ENCODE results near the gene C14orf132.

Gene C14orf132

DNA sequence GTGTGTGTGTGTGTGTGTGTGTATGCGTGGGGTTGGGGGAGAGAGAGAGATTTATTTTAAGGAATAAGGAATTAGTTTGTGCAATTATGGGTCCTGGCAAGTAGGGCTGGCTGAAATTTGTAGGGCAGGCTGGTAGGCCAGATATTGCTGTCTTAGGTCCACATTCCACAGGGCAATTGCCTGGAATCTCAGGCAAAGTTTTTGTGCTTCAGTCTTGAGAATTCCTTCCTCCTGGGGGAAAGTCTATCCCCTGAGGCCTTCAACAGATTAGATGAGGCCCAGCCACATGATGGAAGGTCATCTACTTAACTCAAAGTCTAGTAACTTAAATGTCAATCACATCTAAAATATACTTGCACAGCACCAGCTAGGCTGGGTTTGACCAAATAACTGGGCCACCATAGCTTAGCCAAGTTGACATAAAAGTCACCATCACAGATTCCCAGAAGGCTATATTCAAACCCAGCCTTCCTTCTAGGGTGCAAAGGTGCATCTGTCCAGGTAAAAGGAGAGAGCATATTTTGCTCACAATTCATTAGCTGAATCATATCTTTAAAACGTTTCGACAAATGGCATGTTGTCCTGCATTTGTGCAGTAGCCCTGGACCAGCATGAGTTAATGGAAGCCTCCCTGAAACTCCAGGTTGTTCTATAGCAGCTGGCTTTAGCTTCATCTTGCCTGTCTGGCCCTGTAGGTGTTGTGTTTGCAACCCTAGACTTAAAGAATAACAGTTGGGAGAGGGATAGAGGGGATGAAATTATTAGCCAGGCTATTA lies 63.1 kb downstream of the C14orf132 start:
- DNase-seq: no peak

DNA sequence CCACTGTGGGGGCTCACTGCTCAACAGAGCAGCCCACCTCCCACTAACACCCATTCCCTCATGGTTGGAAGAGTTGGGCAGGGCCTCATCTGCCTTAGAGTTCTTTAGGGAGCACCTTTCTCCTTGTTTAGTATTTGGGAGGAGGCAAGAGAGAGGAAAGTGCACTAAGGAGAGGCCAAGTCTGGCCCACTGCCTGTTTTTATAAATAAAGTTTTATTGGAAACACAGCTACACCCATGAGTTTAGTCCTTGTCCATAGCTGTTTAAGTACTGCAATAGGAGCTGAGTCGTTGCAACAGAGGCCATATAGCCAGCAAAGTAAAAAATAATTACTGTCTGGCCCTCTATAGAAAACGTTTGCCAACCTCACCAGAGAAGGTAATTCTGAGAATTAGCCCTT lies 63.9 kb downstream of the C14orf132 start:
- no peak for DNase-seq

- DNase-seq: no peak
These were observed 64.6 kb downstream of the C14orf132 start for GRCh38 chr14:96103560-96104460.

- DNase-seq: no peak
These were observed 65.4 kb downstream of the C14orf132 start for GRCh38 chr14:96104469-96105057.

- DNase-seq: no peak
These were observed 66.1 kb downstream of the C14orf132 start for GRCh38 chr14:96105089-96105925.

- no peak for DNase-seq
These were observed 66.8 kb downstream of the C14orf132 start for GRCh38 chr14:96105926-96106441.

- DNase-seq: no peak
These were observed 67.7 kb downstream of the C14orf132 start for GRCh38 chr14:96106891-96107290.

DNA sequence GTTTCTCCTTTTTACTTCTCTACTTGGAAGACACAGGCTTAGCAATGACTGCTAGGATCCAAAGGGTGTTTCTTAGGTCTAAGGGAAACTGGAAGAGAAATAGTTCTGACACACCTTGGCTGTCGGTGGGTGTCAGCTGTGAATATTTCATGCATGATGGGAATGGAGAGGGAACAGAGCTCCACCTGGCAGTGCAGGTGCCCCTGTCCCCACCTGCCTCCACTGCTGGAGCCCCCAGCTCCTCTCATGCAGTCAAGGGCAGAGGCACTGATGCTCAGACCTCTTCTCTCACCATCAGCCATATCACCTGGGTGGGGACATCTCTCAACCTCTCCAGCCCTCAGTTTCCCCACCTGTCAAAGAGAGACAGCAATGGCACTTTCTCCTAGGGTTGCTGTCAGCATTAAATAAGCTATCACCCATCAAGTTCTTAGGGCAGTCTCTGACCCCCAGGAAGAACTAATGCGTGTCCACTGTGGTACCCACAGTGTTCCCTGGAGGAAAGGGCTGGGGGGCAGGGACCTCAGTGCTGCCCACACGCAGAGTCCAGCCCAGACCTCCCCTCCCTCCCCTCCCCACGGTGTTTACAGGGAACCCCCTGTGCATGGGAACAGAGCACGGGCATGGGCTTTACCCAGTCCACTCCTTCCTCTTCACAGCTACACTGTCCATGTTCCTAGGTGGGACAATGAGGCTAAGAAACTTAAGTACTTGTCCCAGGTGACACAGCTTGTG lies 69.1 kb downstream of the C14orf132 start:
- DNase-seq: no peak

GRCh38 chr14:96108911-96109310 lies 69.7 kb downstream of the C14orf132 start:
- no peak for DNase-seq

DNA sequence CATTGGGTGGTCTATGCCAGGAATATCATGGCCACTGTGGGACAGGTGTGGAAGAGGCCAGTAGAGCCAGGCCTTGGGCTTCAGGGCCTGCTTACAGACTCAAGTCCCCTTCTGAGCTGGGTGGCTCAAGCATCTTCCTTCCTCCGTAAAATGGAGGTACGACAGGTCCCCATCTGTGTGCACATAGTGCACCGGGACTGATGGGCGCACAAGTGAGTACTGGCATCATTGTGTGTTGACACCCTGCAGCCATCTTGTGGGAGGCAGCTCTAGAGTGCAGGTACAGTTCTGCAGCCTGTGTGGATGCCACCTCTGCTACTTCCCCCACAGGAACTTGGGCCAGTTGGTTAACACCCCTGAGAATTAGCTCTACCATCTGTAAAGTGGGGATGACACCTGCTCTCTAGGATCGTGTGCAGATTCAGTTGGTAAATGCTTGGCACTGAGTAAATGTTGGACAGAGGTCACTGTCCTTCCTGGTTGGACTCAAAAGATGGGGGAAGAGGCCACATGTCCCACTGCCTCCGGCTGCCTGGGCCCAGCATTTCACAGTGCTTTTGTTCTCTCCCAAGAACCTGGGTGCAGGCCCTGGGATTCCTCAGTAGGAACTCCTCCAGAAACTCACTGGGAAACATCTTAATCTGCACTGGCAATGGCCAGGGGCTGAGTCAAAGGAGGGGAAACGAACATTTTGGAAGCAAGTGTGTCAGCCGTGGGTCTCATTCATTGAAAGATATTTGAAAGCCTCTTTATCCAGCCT lies 70.6 kb downstream of the C14orf132 start:
- DNase-seq: no peak

- DNase-seq: no peak
These were observed 72.9 kb downstream of the C14orf132 start for GRCh38 chr14:96112032-96112431.

DNA sequence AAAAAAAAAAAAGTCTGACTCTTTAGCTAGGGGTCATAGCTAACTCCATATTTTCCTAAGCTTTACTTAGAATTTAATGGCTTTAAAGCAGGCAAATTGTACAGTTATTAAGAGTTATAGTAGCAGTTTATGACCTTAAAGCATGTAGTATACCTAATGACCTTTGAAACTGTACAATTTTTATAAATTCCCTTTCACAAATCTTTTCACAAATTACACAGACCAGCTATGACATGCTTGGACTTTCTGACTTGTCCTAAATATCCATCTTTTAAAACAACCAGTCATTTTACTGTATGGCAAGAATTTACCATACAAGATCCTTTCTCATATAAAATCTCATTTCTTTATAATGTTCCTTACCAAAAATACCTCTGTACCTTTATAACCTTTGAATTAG lies 74.8 kb downstream of the C14orf132 start:
- no peak for DNase-seq

GRCh38 chr14:96117101-96117897 lies 78.1 kb downstream of the C14orf132 start:
- DNase-seq: no peak

- DNase-seq: no peak
These were observed 78.8 kb downstream of the C14orf132 start for GRCh38 chr14:96117960-96118359.

GRCh38 chr14:96118391-96118790 lies 79.2 kb downstream of the C14orf132 start:
- DNase-seq: no peak

DNA sequence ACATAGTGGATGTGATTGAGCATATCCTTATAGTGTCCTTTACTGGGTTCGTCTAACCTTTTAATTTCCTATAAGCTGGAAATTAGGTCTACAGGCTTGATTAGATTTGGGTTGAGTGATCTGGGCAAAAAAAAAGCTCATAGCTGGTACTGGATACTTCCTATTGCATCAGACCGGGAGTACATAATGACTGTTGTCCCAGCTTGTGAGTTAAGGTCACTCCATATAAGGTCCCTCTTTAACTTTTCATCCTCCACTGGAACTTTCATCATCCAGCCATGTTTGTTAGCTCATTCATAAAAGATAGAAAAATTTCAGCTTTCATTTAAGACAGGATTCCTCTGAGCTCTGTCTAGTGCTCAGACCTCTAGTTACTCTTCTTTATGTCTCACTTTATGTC lies 80.8 kb downstream of the C14orf132 start:
- no peak for DNase-seq

GRCh38 chr14:96120392-96120791 lies 81.2 kb downstream of the C14orf132 start:
- DNase-seq: no peak

DNA sequence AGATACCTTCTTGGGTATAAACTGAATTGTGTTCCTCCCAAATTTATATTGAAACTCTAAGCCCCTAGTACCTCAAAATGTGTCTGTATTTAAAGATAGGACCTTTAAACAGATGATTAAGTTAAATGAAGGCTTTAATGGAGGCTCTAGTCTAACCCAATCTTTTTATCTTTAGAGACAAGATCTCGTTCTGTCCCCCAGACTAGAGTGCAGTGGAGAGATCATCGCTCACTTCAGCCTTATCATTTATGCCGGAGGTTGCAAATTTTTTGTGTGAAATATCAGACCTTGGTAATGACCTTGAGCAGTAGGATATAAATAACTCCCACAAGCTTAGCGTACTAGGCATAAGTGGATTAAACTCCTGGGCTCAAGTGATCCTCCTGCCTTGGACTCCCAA lies 81.8 kb downstream of the C14orf132 start:
- no peak for DNase-seq

DNA sequence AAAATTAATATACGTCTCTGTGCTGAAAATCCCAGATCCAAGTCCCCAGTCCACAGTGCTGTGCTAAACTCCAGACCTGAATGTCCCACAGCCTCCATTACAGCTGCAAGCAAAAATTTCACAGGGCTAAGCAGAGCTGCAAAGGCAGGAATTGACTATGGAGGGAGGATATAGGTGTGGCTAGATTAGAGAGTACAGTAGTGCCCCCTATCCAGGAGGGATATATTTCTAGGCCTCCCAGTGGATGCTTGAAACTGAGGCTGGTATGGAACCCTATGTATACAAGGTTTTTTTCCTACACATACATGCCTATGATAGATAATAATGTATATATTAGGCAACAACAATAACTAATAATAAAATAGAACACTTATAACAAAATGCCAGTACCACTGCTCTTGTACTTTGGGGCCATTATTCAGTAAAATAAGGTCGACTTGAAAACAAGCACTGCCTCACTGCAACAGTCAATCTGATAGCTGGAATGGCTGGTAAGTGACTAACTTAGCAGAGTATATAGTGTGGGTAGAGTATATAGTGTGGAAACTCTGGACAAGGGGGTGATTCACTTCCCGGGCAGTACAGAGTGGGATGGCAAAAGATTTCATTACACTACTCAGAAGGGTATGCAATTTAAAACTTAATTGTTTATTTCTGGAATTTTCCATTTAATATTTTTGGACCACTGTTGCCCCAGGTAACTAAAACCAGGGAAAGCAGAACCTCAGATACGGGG lies 82.7 kb downstream of the C14orf132 start:
- no peak for DNase-seq

All from CD4-positive, alpha-beta T cell treated with Interleukin-1 beta for 1 hour (primary cell).